Gastrocnemius medialis (tissue), 4 donors: ENCODE measurements around the gene RALBP1. TPM values are rescaled to one million over a fixed set of nuclear protein-coding genes. Genes with fewer than 3 reads are reported as not detected.
A peak's percentile ranks its signal among the peaks of the same experiment; 100 is the strongest.

Experiments
- ATAC-seq, 2 donors: fragments of 150-250 bp; one replicate each; pipeline ENCODE4 v1.9.1; 2016
- DNase-seq, 2 donors: peaks; one replicate each; pipeline ENCODE4 v3.0.0-alpha.2; 2019
- H3K27ac ChIP-seq, 4 donors: fragments of 200-600 bp; sonication (generic); 1 replicate in 1 of 4; 2 replicates in 3 of 4; pipeline ENCODE4 v1.5.1; 2016 to 2018; ENCODE audit warnings: mild to moderate bottlenecking in 2 of 4, moderate library complexity in 1 of 4
- H3K27me3 ChIP-seq, 3 donors: fragments of 200-600 bp; sonication (generic) in 2 of 3; 1 replicate in 1 of 3; 2 replicates in 2 of 3; pipeline versions ENCODE4 v1.5.1 to v1.6.0; 2016 to 2019; ENCODE audit warnings: mild to moderate bottlenecking in 1 of 3, moderate library complexity in 1 of 3
- H3K36me3 ChIP-seq, 2 donors: fragments of 200-600 bp; sonication (generic) in 1 of 2; one replicate each; pipeline ENCODE4 v1.5.1; 2017 to 2018
- H3K4me1 ChIP-seq, 2 donors: fragments of 200-600 bp; sonication (generic) in 1 of 2; one replicate each; pipeline ENCODE4 v1.5.1; 2016 to 2017; ENCODE audit warnings: mild to moderate bottlenecking in 2 of 2
- H3K4me3 ChIP-seq, 4 donors: fragments of 200-600 bp; sonication (generic) in 3 of 4; 1 replicate in 1 of 4; 2 replicates in 3 of 4; pipeline ENCODE4 v1.5.1; 2016 to 2019; ENCODE audit warnings: mild to moderate bottlenecking in 2 of 4
- H3K9me3 ChIP-seq, 3 donors: fragments of 200-600 bp; sonication (generic) in 2 of 3; 1 replicate in 1 of 3; 2 replicates in 2 of 3; pipeline ENCODE4 v1.5.1; 2016 to 2019
- POLR2A ChIP-seq, 2 donors: fragments of 450-650 bp; IDR thresholded peaks; one replicate each; pipeline ENCODE4 v1.6.1; 2017; ENCODE audit warnings: antibody characterized with exemption in 2 of 2, mild to moderate bottlenecking in 2 of 2, moderate library complexity in 2 of 2
- in situ Hi-C, 4 donors: fragments of 200-750 bp; cut with MboI; loops; one replicate each; pipeline versions ENCODE4 v1.15.0 to v1.8.0; 2017; ENCODE audit warnings: low sequenced_read_pairs in 4 of 4
- intact Hi-C: fragments of 100-400 bp; cut with DNase I; formaldehyde crosslinking; loops from one replicate; pipeline ENCODE4 v1.15.1; 2023; ENCODE audit warnings: low total_unique reads
- total RNA-seq, 4 donors: library from RNA; depleted of rRNA; stranded (reverse); fragments of >200 nt; gene quantifications; one replicate each; pipeline versions ENCODE4 v1.1.0 to v1.2.3, GENCODE V29; 2016
- TF ChIP-seq, protein P1 (sequence below), 5 experiments: fragments of 450-650 bp in 3 of 5; fragments of 200-600 bp in 2 of 5; sonication (generic) in 2 of 5; IDR thresholded peaks in 4 of 5; conservative IDR thresholded peaks in 1 of 5; 1 replicate in 4 of 5; 2 replicates in 1 of 5; pipeline ENCODE4 v1.5.1; 2016 to 2019; ENCODE audit warnings: antibody characterized with exemption in 5 of 5, mild to moderate bottlenecking in 3 of 5, moderate library complexity in 3 of 5

RALBP1 gene
- total RNA-seq, 4 donors from 2014 or later: 41.5 to 108 (median 78.1) TPM

- intact Hi-C loops (no loop called here), in situ Hi-C loops (no loop called here)
- no peaks in the 10 kb centered on the region for H3K36me3 ChIP-seq
- H3K9me3 ChIP-seq: no peaks in the 10 kb centered on the region
- DNase-seq (no peak), ATAC-seq (no peak)
- H3K4me1 ChIP-seq: peaks cover 0 to 6% of the 10 kb centered on the region in 2 donors
- no peak overlapping the region for H3K4me3 ChIP-seq
- no peak overlapping the region for H3K27ac ChIP-seq
- no peak for TF ChIP-seq POLR2A (IDR thresholded peaks at IDR 0.05)
- TF ChIP-seq, protein P1, sequence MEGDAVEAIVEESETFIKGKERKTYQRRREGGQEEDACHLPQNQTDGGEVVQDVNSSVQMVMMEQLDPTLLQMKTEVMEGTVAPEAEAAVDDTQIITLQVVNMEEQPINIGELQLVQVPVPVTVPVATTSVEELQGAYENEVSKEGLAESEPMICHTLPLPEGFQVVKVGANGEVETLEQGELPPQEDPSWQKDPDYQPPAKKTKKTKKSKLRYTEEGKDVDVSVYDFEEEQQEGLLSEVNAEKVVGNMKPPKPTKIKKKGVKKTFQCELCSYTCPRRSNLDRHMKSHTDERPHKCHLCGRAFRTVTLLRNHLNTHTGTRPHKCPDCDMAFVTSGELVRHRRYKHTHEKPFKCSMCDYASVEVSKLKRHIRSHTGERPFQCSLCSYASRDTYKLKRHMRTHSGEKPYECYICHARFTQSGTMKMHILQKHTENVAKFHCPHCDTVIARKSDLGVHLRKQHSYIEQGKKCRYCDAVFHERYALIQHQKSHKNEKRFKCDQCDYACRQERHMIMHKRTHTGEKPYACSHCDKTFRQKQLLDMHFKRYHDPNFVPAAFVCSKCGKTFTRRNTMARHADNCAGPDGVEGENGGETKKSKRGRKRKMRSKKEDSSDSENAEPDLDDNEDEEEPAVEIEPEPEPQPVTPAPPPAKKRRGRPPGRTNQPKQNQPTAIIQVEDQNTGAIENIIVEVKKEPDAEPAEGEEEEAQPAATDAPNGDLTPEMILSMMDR (IDR thresholded peaks at IDR 0.05 in 4 of 5, conservative IDR thresholded peaks at IDR 0.05 in 1 of 5): no peak
- no peaks in the 10 kb centered on the region for H3K27me3 ChIP-seq
These were observed 20.8 kb downstream of the RALBP1 start for GRCh38 chr18:9495916-9496705.

DNA sequence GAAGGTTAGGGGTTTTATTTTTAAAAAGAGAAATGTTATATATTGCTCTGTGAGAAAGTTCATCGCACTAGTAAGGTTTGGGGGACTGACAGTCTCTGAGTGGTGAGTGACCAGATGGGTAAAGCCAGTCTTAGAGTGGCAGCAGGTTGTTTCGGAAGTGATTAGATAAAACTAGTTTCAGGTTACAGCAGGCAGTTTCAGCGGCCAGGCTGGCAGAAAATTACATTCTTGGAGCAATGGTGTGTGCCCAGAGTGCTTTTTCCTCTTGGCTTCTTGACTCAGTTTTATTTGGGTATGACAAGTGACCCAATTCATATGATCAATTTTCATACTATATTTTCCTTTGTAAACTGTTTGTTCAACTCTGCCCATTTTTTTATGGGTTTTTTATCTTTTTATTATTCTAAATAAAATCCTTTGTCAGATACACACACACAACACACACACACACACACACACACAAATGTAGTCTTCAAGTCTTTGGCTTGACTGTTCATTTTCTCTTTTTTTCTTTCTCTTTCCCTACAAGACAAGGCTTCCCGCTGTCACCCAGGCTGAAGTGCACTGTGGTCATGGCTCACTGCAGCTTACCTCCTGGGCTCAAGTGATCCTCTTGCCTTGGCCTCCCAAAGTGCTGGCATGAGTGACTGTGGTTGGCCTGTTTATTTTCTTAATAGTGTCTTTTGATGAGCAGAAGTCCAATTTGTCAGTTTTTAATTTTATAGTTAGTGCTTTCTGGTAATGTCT, 30.9 kb downstream of the RALBP1 start:
- Histone ChIP-seq H3K4me3 (no peak overlapping the region), H3K4me1 (peaks cover 24 to 25% of the 10 kb centered on the region in 2 donors), H3K27ac (peak overlapping the region in 2 of 4 donors; percentile 15 to 31), H3K27me3 (no peaks in the 10 kb centered on the region), H3K36me3 (no peaks in the 10 kb centered on the region), H3K9me3 (no peaks in the 10 kb centered on the region)
- DNase-seq (peak in 1 of 2 donors; percentile 16), ATAC-seq (peak; percentile 79 to 81)
- TF ChIP-seq, protein P1 (IDR thresholded peaks at IDR 0.05 in 4 of 5, conservative IDR thresholded peaks at IDR 0.05 in 1 of 5): no peak
- TF ChIP-seq POLR2A (IDR thresholded peaks at IDR 0.05): no peak
- in situ Hi-C loops: loop anchor here in 3 of 4 donors (25.0 kb wide), 2 partner anchors 319 to 444 kb away; no protein-coding TSS in a partner anchor
- intact Hi-C loops: no loop called here

DNA sequence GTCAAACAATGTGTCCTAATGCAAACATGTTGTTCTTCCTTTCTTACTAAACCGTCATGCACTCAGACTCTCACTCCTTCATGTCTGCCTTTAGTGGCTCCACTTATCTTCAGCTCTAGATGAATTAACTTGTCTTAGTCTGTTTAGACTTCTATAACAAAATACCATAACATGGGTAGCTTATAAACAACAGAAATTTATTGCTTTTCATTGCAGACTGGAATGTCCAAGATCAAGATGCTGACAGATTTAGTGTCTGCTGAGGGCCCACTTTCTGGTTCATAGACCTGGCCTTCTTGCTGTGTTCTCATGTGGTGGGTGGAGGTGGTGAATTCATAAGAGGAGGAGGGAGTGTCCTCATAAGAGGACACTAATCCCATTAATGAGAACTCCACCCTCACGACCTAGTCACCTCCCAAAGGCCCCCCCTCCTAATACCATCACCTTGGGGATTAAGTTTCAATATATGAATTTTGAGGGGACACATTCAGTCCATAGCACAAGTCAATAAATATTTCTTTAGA, 32.3 kb downstream of the RALBP1 start:
- no peaks in the 10 kb centered on the region for H3K9me3 ChIP-seq
- no peak overlapping the region for H3K4me3 ChIP-seq
- H3K36me3 ChIP-seq: no peaks in the 10 kb centered on the region
- DNase-seq (no peak), ATAC-seq (no peak)
- peaks cover 24 to 25% of the 10 kb centered on the region in 2 donors for H3K4me1 ChIP-seq
- no peaks in the 10 kb centered on the region for H3K27me3 ChIP-seq
- H3K27ac ChIP-seq: no peak overlapping the region
- in situ Hi-C loops: loop anchor here in 3 of 4 donors (25.0 kb wide), 2 partner anchors 320 to 445 kb away; no protein-coding TSS in a partner anchor
- intact Hi-C loops: no loop called here
- TF ChIP-seq, protein P1 (IDR thresholded peaks at IDR 0.05 in 4 of 5, conservative IDR thresholded peaks at IDR 0.05 in 1 of 5): no peak
- no peak for TF ChIP-seq POLR2A (IDR thresholded peaks at IDR 0.05)

- intact Hi-C loops (no loop called here), in situ Hi-C loops (loop anchor here in 3 of 4 donors (25.0 kb wide), 2 partner anchors 321 to 446 kb away; no protein-coding TSS in a partner anchor)
- Histone ChIP-seq H3K27ac (no peak overlapping the region), H3K4me3 (no peak overlapping the region), H3K4me1 (peaks cover 24 to 25% of the 10 kb centered on the region in 2 donors), H3K36me3 (peaks cover 0 to 4% of the 10 kb centered on the region in 2 donors), H3K9me3 (no peaks in the 10 kb centered on the region), H3K27me3 (no peaks in the 10 kb centered on the region)
- no peak for TF ChIP-seq POLR2A (IDR thresholded peaks at IDR 0.05)
- TF ChIP-seq, protein P1 (IDR thresholded peaks at IDR 0.05 in 4 of 5, conservative IDR thresholded peaks at IDR 0.05 in 1 of 5): no peak
- ATAC-seq: no peak
- DNase-seq: no peak
These were observed 33.2 kb downstream of the RALBP1 start for GRCh38 chr18:9508446-9509025.
